Lung microvascular endothelial cell (primary cell): ENCODE data around the gene CCNYL1. TPM values are rescaled to one million over a fixed set of nuclear protein-coding genes. Genes with fewer than 3 reads are reported as not detected.

Experiments
- DNase-seq, 2 donors: peaks; one replicate each; pipeline versions ENCODE4 v3.0.0 to v3.0.0-alpha.2; 2010; ENCODE audit warnings: low read depth in 2 of 2
- total RNA-seq: library from RNA; depleted of rRNA; stranded (reverse); fragments of >200 nt; gene quantifications from 2 replicates; pipeline ENCODE4 v1.2.1, GENCODE V29; 2014

CCNYL1 gene
- total RNA-seq, 1 donor from 2014 or later: 16.1 TPM

GRCh38 chr2:207766041-207766551, 54.7 kb downstream of the CCNYL1 start:
- DNase-seq: no peak

- DNase-seq: no peak
Measured at GRCh38 chr2:207766697-207767460, 55.4 kb downstream of the CCNYL1 start.

GRCh38 chr2:207767461-207768167, 56.2 kb downstream of the CCNYL1 start:
- peak; percentile 56 to 84 for DNase-seq

GRCh38 chr2:207768168-207768865, 56.9 kb downstream of the CCNYL1 start:
- DNase-seq: peak; percentile 52 to 67

GRCh38 chr2:207768866-207769596, 57.6 kb downstream of the CCNYL1 start:
- DNase-seq: no peak

GRCh38 chr2:207770602-207771404, 59.4 kb downstream of the CCNYL1 start:
- peak in 1 of 2 donors; percentile 51 for DNase-seq

- no peak for DNase-seq
Measured at GRCh38 chr2:207771421-207771820, 60.0 kb downstream of the CCNYL1 start.

- peak; percentile 27 to 54 for DNase-seq
Measured at GRCh38 chr2:207772081-207772843, 60.8 kb downstream of the CCNYL1 start.

- DNase-seq: no peak
Measured at GRCh38 chr2:207772844-207773205, 61.4 kb downstream of the CCNYL1 start.

GRCh38 chr2:207775473-207775872, 64.0 kb downstream of the CCNYL1 start:
- no peak for DNase-seq

GRCh38 chr2:207777124-207777523, 65.7 kb downstream of the CCNYL1 start:
- DNase-seq: no peak

- DNase-seq: no peak
Measured at GRCh38 chr2:207778298-207778882, 67.0 kb downstream of the CCNYL1 start.

- no peak for DNase-seq
Measured at GRCh38 chr2:207779523-207779922, 68.1 kb downstream of the CCNYL1 start.

- DNase-seq: no peak
Measured at GRCh38 chr2:207782238-207783030, 71.0 kb downstream of the CCNYL1 start.

- DNase-seq: no peak
Measured at GRCh38 chr2:207783514-207783913, 72.1 kb downstream of the CCNYL1 start.

- DNase-seq: no peak
Measured at GRCh38 chr2:207784898-207785297, 73.5 kb downstream of the CCNYL1 start.

GRCh38 chr2:207787017-207787416, 75.6 kb downstream of the CCNYL1 start:
- DNase-seq: no peak

GRCh38 chr2:207787800-207788199, 76.4 kb downstream of the CCNYL1 start:
- no peak for DNase-seq

- DNase-seq: no peak
Measured at GRCh38 chr2:207790898-207791297, 79.5 kb downstream of the CCNYL1 start.
